DND-41 (cell line): ENCODE results near the gene PDE4B.

Source experiments
- ATAC-seq: fragments of 200-7000 bp; cut with Tn5 transposase; 3 replicates; pipeline ENCODE4 v1.9.1; 2021; ENCODE audit warnings: low read depth; ENCODE audit not compliant: insufficient read depth
- DNase-seq: peaks from one replicate; pipeline ENCODE4 v3.0.0-alpha.2; 2020
- H2AFZ ChIP-seq: 2 replicates; pipeline ENCODE4 v1.6.0; 2012; ENCODE audit warnings: low read depth, low read length
- H3K27ac ChIP-seq: 2 replicates; pipeline ENCODE4 v1.5.1; 2012; ENCODE audit warnings: low read length, inconsistent platforms
- H3K27me3 ChIP-seq: fragments of 200-600 bp; sonication (generic); 2 replicates; pipeline ENCODE4 v1.6.0; 2012; ENCODE audit warnings: low read length, mild to moderate bottlenecking, inconsistent platforms; ENCODE audit not compliant: insufficient read depth, poor library complexity
- H3K36me3 ChIP-seq: 2 replicates; pipeline ENCODE4 v1.5.1; 2012; ENCODE audit warnings: low read length, inconsistent platforms; ENCODE audit not compliant: insufficient read depth
- H3K4me1 ChIP-seq: 2 replicates; pipeline ENCODE4 v1.5.1; 2012; ENCODE audit warnings: mild to moderate bottlenecking, low read length; ENCODE audit not compliant: insufficient read depth
- H3K4me2 ChIP-seq: 2 replicates; pipeline ENCODE4 v1.6.0; 2012; ENCODE audit warnings: mild to moderate bottlenecking, moderate library complexity, low read length, inconsistent platforms; ENCODE audit not compliant: insufficient read depth
- H3K4me3 ChIP-seq, 2 experiments: fragments of 200-600 bp in 1 of 2; shearing (Covaris generic) in 1 of 2; 2 replicates each; pipeline ENCODE4 v1.5.1; 2012 to 2016; ENCODE audit warnings: inconsistent platforms in 2 of 2, low read length in 2 of 2, mild to moderate bottlenecking in 2 of 2, low read depth in 1 of 2, moderate library complexity in 1 of 2
- H3K79me2 ChIP-seq: 2 replicates; pipeline ENCODE4 v1.6.0; 2012; ENCODE audit warnings: low read length, inconsistent platforms; ENCODE audit not compliant: insufficient read depth
- H3K9ac ChIP-seq: 2 replicates; pipeline ENCODE4 v1.6.0; 2012; ENCODE audit warnings: low read depth, mild to moderate bottlenecking, inconsistent platforms, low read length, moderate library complexity
- H3K9me3 ChIP-seq: 2 replicates; pipeline ENCODE4 v1.5.1; 2012; ENCODE audit warnings: low read length, moderate library complexity, mild to moderate bottlenecking, inconsistent platforms; ENCODE audit not compliant: insufficient read depth, severe bottlenecking
- H4K20me1 ChIP-seq: 2 replicates; pipeline ENCODE4 v1.6.0; 2012; ENCODE audit warnings: low read length; ENCODE audit not compliant: insufficient read depth
- EZH2 ChIP-seq: IDR thresholded peaks from 3 replicates; pipeline ENCODE4 v1.6.1; 2012; ENCODE audit warnings: borderline replicate concordance, low read depth, mild to moderate bottlenecking, moderate library complexity, low read length, inconsistent platforms; ENCODE audit not compliant: severe bottlenecking
- TF ChIP-seq, protein P1 (sequence below): IDR thresholded peaks from 2 replicates; pipeline ENCODE4 v1.5.1; 2012; ENCODE audit warnings: borderline replicate concordance, low read length, moderate library complexity, mild to moderate bottlenecking; ENCODE audit not compliant: poor library complexity, severe bottlenecking; ENCODE audit errors: extremely low read depth

Gene PDE4B

GRCh38 chr1:65795311-65795710, 2.6 kb downstream of the PDE4B start:
- Histone ChIP-seq H3K4me1 (no peaks in the 10 kb centered on the region), H3K4me3 (no peak overlapping the region), H2AFZ (no peak overlapping the region), H4K20me1 (no peaks in the 10 kb centered on the region), H3K9me3 (no peaks in the 10 kb centered on the region), H3K79me2 (no peaks in the 10 kb centered on the region), H3K36me3 (no peaks in the 10 kb centered on the region), H3K4me2 (no peak overlapping the region), H3K27me3 (no peaks in the 10 kb centered on the region), H3K9ac (no peak overlapping the region), H3K27ac (no peak overlapping the region)
- TF ChIP-seq EZH2: no peak
- TF ChIP-seq, protein P1, sequence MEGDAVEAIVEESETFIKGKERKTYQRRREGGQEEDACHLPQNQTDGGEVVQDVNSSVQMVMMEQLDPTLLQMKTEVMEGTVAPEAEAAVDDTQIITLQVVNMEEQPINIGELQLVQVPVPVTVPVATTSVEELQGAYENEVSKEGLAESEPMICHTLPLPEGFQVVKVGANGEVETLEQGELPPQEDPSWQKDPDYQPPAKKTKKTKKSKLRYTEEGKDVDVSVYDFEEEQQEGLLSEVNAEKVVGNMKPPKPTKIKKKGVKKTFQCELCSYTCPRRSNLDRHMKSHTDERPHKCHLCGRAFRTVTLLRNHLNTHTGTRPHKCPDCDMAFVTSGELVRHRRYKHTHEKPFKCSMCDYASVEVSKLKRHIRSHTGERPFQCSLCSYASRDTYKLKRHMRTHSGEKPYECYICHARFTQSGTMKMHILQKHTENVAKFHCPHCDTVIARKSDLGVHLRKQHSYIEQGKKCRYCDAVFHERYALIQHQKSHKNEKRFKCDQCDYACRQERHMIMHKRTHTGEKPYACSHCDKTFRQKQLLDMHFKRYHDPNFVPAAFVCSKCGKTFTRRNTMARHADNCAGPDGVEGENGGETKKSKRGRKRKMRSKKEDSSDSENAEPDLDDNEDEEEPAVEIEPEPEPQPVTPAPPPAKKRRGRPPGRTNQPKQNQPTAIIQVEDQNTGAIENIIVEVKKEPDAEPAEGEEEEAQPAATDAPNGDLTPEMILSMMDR: no peak
- ATAC-seq: no peak
- DNase-seq: no peak

DNA sequence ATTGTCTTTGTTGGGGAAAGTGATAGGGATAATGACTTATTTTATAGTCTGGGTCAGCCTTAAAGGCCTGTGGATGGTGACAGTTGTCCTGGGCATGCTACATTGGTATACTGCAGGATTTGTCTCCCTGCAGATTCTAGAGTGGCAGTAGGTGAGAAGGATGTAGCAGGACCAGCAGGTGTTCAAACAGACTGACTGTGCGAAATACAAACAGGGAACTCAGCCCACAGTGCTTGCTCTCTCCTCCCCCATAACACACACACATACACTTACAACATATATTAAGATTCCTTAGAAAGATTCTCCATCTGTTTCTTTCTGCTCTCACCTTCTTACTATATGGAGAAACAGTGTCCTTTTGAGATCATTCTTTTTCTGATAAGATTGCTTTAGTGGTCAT, 6.9 kb downstream of the PDE4B start:
- H3K9me3 ChIP-seq: no peaks in the 10 kb centered on the region
- no peaks in the 10 kb centered on the region for H3K79me2 ChIP-seq
- DNase-seq: no peak
- no peaks in the 10 kb centered on the region for H3K36me3 ChIP-seq
- H3K4me2 ChIP-seq: no peak overlapping the region
- H3K27ac ChIP-seq: no peak overlapping the region
- no peaks in the 10 kb centered on the region for H3K4me1 ChIP-seq
- H3K4me3 ChIP-seq: no peak overlapping the region
- no peak for ATAC-seq
- no peaks in the 10 kb centered on the region for H4K20me1 ChIP-seq
- no peak overlapping the region for H3K9ac ChIP-seq
- no peaks in the 10 kb centered on the region for H3K27me3 ChIP-seq
- TF ChIP-seq, protein P1: no peak
- TF ChIP-seq EZH2: no peak
- no peak overlapping the region for H2AFZ ChIP-seq

DNA sequence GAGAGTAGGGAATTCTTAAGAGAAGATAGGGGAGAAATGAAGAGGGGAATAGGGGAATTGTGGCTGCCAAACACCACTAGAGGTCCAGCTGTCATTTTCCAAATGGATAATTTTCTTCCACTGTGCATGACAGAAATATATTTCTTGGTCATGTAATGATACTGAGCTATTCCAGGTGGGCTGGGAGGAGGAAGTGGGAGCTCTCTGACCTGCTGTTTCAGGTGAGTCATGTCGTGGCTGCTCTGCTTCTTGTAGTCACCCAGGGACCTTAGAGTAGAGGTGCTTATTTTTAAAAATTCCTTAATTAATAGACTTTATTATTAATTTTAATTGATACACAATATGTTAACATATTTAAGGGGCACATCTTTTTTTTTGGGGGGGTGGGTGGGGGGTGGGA, 11.9 kb downstream of the PDE4B start:
- no peak overlapping the region for H2AFZ ChIP-seq
- H3K36me3 ChIP-seq: no peaks in the 10 kb centered on the region
- DNase-seq: no peak
- no peak for ATAC-seq
- H3K9ac ChIP-seq: no peak overlapping the region
- no peaks in the 10 kb centered on the region for H3K27me3 ChIP-seq
- no peak overlapping the region for H3K4me3 ChIP-seq
- H3K9me3 ChIP-seq: no peaks in the 10 kb centered on the region
- no peak overlapping the region for H3K27ac ChIP-seq
- no peak overlapping the region for H3K4me2 ChIP-seq
- no peaks in the 10 kb centered on the region for H3K79me2 ChIP-seq
- no peaks in the 10 kb centered on the region for H3K4me1 ChIP-seq
- TF ChIP-seq, protein P1: no peak
- no peak for TF ChIP-seq EZH2
- no peaks in the 10 kb centered on the region for H4K20me1 ChIP-seq

- H4K20me1 ChIP-seq: no peaks in the 10 kb centered on the region
- no peaks in the 10 kb centered on the region for H3K9me3 ChIP-seq
- H3K4me1 ChIP-seq: no peaks in the 10 kb centered on the region
- ATAC-seq: no peak
- H3K4me2 ChIP-seq: no peak overlapping the region
- no peak for DNase-seq
- H3K9ac ChIP-seq: no peak overlapping the region
- no peaks in the 10 kb centered on the region for H3K27me3 ChIP-seq
- H2AFZ ChIP-seq: no peak overlapping the region
- no peak overlapping the region for H3K27ac ChIP-seq
- no peaks in the 10 kb centered on the region for H3K36me3 ChIP-seq
- TF ChIP-seq, protein P1: no peak
- no peak for TF ChIP-seq EZH2
- H3K4me3 ChIP-seq: no peak overlapping the region
- no peaks in the 10 kb centered on the region for H3K79me2 ChIP-seq
These were observed 19.4 kb downstream of the PDE4B start for GRCh38 chr1:65812065-65812464.
